Activated naive CD4-positive, alpha-beta T cell treated with Interleukin-2 at 50 U/mL for 16 hours (primary cell): ENCODE measurements around the gene RPP25L.

Source experiments
- DNase-seq: peaks from one replicate; pipeline ENCODE4 v3.0.0-alpha.2; 2020

RPP25L gene

DNA sequence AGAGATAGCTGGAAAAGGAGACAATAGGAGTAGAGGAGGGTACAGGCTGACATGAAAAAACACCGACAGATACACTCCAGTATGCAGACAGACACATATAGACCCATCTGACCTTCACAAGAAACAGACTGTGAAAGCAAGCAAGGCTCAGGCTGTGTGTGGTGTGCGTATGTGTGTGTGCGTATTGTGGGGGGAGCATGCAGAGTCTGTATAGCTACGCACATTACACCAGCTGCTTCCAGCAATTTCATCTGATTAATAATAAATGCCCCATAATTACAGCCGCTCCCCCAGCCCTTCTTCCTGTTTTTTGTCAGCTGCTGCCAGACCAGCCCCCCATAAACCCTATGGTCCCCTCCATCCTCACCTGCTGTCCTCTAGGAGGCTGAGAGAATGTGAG, 29.1 kb downstream of the RPP25L start:
- DNase-seq = no peak

DNA sequence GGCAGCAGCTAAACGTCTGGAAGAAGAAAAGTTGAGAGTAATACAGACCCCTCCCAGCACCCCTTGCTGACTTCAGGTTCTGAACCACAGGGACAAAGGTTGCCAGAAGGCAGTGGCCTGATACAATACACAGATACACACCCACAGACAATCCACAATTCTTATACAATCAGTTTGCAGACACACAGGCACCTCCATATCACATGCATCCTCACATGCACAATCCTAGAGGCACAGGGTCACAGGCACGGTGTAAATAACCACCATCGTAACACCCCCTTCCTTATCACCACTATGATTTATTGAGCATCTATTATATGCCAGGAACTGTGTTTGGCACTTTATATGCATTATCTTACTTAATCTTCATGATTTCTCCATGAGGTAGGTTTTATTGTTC, 30.6 kb downstream of the RPP25L start:
- DNase-seq = no peak

DNA sequence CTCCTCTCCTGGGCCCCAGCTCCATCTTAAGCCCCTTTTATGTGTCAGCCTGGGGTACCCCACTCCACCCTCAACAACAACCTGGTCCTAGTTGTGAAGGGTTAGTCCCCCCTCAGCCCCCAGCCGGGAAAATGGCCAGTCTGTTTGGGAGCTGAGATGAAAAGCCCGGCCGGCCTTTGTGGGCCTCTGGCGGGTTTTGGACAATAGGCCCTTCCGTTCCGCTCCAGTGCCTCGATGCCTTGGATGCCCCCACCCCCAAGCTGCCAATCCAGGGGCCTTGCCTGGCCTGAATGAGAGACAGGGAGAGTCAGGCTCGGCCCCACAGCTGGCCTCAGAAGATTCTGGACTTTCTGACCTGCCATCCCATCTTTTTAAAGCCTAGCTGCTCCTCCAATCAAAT, 31.5 kb downstream of the RPP25L start:
- DNase-seq = no peak

DNA sequence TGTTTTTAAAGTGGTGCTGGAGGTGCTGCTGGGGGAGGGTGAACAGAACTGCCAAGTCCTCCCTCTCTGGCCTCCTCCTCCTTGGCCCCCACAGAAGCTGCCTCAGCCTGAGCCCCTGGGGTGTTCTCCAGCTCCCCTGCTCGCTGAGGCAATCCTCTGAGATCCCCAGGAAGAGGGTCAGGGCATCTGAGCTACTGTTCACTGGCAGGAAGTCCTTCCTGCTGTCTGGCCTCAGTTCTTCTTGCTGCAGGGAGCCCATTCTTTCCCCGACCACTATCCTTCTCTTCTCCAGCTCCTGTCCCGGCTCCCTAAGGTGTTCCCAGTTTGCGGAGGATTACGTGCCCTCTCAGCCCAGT, 32.1 kb downstream of the RPP25L start:
- DNase-seq = no peak

DNA sequence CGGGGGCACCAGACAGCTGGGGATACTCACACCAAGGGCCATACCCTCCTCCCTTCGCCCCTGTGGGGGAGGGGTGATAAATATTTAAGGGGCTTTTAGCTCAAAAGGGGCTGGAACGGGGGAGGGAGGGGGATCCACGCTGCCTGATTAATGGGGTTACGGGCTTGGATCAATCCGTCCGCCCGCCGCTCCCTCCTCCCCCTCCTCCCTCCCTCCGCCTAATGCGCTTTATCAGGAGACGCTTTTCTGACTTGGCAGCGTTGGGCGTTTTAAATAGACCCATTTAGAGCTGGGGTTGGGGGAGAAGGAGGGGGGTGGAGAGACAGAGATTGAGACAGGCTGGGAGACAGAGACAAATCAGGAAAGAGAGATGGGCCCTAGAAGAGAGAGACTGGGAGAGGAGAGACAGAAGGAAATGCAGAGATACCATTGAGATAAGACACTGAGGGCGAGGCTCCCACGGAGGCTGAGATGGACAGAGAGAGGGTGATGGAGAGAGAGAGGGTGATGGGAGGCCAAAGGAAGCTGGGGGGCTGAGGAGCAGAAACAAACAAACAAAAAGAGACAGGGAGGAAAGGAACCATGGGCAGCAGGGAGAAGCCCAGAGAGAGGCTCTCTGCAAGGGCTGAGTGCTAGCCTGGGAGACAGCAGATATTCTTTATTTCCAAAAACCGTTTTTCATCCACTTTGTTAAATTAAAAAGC, 32.6 kb downstream of the RPP25L start:
- no peak for DNase-seq

DNA sequence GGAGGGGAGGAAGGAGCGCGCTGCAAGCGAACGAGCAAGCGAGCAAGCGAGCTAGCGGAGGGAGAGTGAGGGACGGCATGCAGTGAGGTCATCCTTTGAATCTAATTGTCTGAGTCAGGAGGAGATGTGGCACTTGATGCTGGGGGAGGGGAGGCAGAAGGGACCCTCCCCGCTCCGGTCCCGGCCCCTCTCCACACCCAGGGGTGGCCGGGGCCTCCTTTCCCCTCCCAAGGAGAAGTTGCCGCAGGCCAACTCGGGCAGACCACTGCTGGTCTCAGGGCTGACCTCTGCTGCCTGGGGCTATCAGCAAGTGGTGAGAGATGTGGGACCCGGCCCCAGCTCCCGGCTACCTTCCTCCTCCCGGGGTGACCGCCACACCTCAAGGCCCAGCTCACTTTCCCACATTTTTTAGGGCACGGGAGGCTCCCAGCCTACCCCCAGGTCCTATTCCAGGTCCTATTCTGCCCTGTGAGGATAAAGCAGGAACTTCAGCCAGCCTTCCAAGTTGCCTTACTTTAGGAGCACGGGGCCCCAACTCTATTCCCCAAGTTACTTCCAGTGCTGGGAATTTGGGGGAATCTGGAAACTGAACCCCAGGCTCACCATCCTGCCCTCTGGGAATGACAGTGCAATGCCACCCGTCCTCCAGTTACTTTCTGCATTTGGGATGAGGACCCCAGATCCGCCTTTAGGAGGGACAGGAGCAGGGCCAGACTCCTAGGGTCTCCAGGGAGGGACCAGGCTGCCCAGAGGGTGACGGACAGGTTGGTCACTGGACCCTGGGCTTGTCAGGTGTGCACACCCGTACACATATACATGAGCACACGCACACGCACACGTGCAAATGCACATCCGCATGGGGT, 33.4 kb downstream of the RPP25L start:
- DNase-seq = no peak

DNA sequence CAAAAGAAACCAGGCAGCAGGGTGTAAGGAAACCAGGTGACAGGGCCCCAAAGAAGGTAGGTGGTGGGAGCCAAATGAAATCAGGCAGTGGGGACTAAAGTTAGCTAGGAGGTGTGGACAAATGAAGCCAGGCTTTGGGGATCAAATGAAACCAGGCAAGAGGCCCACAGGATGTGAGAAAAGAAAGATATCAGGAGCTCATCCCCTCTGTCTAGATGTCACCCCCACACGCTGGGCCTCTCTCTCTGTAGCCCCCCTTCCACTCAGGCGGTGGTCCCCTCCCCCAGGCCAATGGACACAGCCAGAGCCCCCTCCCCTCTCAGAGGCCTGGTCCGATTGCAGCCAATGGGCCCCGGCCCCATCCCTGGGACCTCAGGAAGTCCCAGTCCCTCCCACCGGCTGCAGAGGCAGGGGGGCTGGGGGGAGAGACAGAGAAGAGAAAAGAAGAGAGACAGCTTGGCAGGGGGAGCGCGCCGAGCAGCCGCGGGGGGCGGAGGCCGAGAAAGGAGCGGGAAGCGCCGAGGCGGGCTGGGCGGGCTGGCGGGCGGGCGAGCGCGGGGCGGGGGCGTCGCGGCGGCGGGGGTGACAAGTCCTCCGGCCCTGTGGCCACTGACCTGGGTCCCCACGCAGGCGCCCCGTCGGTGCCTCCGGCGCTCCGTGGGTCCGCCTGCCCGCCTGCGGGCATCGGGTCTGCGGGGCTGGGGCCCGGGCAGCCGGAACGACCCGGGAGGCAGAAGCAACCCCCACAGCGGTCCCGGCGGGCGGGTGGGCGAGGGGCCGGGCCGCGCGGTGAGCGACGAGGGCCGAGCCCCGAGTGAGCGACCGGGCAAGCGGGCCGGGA, 34.3 kb downstream of the RPP25L start:
- no peak for DNase-seq

DNA sequence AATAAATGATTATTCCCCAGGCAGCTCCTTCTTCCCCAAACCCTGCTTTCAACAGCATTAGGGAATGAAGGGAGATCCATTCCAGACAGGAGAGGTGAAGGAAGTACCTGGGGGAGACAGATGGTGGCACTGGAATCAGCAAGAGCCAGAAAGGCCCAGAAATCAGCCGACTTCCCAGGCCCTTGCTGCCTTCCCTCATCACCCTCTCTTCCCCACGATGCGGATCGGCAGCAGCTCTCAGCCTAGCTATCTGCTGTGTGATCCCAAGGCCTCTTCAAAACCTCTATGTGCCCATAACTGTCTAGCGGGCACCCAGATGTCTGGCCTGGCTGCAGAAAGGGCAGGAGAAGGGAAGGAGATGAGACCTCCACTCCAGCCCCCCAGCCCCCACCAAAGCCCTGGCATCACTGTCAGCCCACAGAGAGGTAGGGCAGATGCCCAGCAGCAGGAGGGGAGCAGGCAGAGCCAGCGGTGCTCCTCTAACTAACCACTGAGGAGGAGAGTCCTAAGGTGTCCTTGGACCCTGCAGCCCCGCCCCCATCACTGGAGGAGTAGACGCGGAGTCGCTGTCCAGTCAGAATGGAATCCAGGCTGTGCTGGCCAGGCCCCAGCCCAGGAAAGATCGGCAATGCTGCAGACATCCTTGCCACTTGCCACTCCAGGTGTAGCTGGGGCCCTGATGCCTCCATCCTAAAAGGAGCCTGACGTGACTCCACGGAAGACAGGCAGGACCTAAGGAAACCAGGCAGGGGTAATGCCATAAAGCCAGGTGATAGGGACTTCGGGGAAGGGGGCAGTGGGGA, 35.1 kb downstream of the RPP25L start:
- no peak for DNase-seq

DNA sequence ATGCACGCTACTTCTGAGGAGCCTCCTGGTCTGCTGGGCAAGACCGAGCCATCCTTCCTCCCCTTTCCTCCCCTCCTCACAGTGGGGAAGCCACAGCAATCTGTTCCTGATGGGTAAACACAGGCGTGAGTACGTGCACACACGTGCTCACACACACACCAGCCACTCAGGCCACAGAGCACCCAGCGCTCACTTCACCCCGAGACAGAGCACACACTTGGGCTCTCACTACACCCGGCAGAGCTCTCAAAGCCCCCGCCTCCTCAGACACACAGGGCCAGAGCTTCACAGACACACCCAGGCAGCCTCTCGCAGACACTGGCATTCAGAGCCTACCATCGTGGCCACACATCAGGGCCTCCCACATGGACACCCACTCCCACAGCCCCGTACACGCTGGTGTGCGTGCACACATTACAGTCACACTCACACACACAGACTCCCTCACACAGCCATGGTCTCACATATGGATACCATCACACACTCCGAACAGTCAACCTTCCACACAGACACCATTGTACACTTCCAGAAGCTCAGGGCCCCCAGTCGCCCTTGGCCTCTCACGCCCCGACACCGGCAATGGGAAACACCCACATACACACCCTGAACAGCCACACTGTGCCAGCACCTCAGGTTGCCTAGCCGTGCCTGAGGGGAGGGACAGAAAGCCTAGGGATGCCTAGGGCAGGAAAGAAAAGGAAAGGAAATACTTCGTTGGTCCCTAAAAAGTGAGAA, 35.9 kb downstream of the RPP25L start:
- DNase-seq = no peak

DNA sequence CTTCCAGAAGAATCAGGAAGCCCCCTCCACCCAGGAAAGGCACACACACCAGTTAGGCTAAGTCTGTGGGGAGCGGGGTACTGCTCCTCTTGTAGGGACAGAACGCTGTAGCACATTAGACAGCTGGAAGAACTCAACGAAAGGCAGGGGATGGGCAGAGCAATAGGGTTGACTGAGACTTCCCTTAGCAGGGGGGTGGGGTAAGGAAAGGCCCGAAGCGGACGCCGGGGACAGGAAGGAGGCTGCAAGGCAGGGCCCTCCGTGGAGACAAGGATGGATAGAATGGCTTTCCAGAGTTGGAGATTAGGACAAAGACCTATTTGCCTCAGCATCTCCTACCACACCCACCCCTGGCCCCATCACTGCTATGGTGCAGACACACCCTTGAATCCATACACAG, 36.7 kb downstream of the RPP25L start:
- no peak for DNase-seq

DNA sequence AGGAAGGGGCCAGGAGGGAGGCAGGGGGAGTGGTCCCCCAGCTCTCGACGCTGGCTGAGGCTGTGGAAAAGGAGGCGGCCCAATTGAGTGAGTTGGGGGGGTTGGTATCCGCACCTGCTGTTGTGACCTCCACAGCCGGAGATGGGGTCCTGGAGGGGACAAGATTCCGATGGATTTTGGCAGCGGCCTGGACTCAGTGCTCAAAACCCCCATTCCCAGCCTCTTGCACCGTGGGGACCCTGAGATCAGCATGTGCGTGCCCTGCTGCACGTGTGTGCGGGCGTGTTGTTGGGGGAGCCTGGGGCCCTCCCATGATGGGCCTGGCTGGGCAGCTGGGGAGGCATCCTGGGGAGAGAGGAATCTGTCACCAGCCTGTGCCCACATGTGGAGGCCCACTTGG, 37.3 kb downstream of the RPP25L start:
- no peak for DNase-seq

DNA sequence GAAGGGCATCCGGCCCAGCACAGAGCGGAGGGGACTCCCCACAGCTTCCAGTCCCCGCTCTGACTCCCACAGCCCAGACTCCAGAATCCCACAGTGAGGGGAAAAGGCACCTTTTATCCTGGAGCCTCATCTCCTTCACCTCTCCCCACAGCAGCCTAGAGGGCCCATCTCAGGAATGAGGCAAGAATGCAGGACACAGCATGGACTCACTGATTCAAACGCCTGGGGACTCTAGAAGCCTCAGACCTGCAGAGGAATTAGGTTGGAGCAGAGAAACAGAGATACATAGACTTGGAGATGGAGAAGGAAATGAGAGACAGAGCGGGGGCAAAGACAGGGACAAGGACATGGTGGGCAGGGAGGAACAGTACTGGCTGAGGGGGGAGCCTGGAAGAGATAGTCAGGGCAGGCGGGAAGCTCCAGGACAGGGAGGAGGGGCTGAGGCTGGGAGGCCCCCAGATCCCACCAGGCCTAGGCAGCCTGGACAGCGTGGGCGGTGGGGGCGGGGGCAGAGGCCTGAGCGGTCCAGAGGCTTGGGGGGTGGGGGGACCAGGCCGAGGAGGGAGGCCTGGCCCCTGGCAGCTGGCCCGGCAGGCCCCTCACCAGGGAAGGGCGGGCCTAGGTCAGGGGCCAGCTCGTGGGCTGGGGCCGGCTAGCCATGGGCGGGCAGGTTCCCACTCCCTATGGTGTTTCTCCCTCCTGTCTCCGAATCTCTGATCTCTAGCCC, 38.1 kb downstream of the RPP25L start:
- no peak for DNase-seq

DNA sequence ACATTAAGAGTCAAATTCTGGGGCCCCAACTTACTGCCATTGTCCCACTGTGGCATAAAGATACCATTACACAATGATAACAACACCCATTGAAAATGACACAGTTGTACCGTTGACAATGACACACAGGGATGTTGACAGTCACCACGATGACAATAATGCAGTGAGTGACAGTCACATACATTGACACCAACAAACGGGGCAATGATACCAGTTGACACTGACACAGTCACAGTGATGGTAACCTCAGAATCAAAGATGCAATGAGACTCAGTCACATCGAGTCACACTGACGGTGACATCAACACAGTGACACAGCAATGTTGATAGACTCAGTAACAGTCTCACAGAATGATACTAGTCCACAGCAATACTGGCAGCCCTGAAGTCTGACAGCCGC, 39.3 kb downstream of the RPP25L start:
- DNase-seq = no peak

DNA sequence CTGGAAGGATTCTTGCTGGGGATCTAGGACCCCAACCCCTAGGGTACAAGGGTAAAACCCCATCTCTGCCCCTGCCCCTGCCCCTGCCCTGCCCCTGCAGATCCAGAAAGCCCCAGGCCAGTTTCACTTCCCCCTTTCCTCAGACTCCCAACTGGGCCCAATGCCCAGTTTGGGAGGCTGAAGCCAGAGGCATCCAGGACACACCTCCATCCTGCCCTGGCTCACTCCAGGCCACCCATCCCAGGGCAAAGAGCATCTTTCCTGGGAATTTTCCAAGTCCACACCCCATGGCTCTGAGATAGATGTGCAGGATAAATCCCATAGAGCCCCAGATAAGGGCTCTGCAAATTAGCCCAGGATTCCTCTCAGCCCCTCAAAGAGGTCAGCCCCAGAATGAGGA, 39.8 kb downstream of the RPP25L start:
- no peak for DNase-seq

DNA sequence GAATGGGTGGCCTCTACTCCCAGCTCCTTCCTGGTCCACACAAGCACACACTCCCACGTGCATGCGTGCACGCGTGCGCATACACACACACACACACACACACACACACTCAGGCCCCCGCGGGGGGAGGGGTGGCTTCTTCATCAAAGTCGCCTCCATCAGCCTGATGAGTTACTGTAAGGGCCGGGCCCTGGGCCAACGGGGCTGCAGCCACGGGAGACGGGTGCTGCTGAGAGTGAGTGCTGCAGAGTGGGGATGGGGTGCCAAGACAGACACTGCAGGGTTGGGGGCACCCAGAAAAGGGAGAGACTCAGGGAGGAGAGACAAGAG, 40.5 kb downstream of the RPP25L start:
- DNase-seq = no peak

DNA sequence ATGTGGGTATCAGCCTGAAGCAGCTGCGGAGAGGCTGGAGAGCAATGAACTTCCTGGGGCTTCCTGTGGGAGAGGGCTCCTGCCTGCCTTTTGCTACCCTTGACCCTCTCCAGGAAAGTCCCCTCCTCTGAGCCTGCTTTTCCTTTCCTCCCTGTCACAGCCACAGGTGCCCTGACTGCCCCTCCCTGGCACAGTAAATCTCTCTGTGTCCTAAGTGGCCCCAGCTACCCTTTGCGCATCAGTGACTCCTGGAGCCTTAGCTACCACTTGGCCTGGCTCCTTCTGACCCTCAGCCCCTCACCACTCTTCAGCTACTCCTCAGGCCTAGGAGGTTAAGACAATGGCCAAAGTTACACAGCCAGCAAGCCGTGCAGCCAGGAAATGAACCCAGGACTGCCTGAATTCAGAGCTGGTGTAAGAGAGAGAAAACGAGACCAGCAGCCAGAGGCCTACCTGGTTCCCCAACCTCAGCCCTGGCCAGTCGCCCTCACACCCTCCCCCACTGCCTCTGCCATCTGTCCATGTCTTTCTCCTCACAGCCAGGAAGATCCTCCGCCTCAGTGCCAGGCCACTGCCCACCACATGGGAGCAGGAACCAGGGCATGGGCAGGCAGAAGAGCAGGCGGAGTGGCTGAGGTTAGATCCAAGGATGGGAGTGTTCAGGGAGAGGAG, 41.0 kb downstream of the RPP25L start:
- DNase-seq = no peak

DNA sequence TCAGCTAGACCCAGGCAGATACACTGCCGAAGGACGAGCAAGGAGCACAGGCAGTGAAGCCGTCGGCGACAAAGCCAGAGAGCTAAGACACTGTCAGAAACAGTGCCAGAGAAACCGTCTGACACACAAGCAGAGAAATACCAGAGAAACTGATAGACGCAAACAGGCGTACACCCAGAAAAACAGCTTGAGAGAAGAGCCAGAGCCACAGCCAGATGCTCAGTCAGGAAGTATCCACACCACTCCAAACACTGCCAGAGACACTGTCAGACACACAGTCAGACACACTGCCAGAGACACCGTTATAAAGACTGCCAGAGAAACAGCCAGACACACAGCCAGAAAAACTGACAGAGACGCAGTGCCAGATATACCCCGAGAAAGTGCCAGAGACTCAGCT, 41.5 kb downstream of the RPP25L start:
- DNase-seq = no peak

DNA sequence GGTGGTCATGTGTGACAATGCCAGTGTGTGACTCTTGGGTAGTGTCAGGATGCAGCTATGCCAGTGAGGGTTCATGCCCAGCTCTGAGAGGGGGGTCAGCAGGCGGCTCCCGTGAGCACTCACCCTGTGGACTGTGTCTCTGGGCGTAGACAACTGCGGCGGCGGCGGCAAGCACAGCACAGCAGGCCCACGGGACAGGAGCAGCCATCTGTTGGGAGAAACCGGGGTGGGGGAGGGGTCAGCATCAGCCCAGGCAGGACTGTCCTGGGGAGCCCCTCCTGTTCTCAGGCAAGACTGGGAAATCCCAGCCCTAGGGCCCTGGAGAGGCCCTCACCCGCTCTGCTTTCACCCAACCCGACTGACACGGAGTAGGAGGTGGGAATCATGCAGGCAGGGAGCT, 43.1 kb downstream of the RPP25L start:
- no peak for DNase-seq

DNA sequence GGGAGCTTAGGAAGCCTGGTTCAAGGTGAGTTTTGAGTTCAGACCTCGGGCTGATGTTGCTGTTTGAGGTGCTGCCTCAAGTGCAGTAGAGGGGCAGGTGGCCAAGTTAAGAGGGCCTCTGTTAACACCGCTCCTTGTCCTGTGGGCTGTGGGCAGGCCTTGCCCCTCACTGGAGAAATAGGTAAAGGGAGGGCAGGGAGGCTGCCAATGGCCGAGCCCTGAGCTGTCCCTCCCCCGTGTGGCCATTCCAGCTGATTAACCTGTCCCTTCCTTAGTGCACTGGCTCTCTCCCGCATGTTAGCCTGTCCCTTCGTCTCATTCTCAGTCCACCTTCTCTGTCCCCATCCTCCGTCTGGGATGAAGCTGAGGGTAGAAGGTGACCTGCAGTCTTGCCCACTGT, 43.8 kb downstream of the RPP25L start:
- DNase-seq = no peak

DNA sequence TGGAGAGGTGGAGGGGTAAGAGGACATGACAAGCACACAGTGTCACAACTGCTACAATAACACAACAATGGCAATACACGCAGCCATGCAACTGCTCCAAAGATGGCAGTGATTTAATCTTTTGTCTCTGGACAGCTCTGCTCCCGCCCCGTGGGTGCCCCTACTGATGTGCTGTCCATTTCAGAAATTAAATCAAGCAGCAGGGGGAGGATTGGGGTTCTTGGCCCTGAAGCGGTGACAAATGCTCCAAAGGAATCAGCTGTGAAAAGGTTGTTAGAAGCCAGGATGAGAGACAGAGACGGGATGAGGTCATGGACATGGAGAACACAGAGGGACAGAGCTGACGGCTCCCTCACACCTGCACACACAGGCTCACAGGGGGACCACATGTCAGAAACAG, 44.9 kb downstream of the RPP25L start:
- no peak for DNase-seq

DNA sequence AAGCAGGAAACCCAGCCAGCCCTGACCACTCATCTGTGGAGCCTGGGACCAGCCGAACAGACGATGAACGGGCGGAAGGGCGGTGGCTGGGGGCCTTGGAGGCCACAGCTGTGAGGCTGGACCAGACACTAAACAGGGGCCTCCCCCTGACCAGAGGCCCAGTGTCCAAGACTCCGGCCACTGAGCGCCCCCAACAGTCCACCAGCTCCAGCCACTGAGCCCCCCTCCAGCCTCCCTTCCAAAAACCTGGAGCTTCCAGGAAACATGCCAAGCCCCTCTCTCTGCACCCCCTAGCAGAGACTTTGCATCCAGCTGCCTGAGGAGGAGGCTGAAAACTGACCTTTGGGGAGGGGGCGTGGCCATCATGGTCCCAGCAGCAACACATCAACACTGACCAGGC, 45.6 kb downstream of the RPP25L start:
- DNase-seq = no peak
